Measurements from ENCODE around the gene COPS3. TPM values are rescaled to one million over a fixed set of nuclear protein-coding genes. Genes with fewer than 3 reads are reported as not detected.

COPS3 gene
- total and polyA plus RNA-seq, 10 donors, result 29.9 to 58.9 (median 44.5) TPM

DNA sequence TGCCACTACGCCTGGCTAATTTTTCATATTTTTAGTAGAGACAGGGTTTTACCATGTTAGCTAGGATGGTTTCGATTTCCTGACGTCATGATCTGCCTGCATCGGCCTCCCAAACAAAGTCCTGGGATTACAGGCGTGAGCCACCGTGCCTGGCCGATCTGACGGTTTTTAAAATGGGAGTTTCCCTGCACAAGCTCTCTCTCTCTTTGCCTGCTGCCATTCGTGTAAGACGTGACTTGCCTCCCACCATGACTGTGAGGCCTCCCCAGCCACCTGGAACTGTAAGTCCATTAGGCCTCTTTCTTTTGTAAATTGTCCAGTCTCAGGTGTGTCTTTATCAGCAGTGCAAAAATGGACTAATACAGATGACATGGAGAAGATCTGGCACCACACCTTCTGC, 39.4 kb downstream of the COPS3 start:
- TF ChIP-seq, protein P1, sequence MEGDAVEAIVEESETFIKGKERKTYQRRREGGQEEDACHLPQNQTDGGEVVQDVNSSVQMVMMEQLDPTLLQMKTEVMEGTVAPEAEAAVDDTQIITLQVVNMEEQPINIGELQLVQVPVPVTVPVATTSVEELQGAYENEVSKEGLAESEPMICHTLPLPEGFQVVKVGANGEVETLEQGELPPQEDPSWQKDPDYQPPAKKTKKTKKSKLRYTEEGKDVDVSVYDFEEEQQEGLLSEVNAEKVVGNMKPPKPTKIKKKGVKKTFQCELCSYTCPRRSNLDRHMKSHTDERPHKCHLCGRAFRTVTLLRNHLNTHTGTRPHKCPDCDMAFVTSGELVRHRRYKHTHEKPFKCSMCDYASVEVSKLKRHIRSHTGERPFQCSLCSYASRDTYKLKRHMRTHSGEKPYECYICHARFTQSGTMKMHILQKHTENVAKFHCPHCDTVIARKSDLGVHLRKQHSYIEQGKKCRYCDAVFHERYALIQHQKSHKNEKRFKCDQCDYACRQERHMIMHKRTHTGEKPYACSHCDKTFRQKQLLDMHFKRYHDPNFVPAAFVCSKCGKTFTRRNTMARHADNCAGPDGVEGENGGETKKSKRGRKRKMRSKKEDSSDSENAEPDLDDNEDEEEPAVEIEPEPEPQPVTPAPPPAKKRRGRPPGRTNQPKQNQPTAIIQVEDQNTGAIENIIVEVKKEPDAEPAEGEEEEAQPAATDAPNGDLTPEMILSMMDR (IDR thresholded peaks at IDR 0.05 in 8 of 11, conservative IDR thresholded peaks at IDR 0.05 in 3 of 11), result no peak
- TF ChIP-seq POLR2AphosphoS5 (IDR thresholded peaks at IDR 0.05), result no peak
- no peak for TF ChIP-seq POLR2A (IDR thresholded peaks at IDR 0.05)
- DNase-seq, result no peak

DNA sequence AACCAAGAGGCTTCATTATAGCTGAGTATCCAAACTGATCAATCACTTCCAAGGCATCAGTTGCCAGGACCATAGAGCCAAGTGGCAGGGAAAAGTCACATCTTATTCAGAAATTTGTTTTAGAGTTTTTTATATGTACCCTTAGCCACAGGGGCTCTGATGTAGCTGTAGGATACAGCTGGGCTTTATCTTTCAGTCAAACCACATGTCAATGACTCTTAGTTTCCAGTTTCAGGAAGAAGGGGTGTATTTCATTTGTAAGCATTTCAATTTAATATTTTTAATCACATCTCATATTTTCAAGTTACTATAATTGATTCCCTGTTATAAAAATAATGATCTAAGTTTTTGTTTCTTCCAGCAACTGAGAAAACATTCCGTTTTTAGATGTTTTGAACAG, 41.2 kb downstream of the COPS3 start:
- Histone ChIP-seq H3K4me1 (peaks cover 12 to 31% (median 23%) of the 10 kb centered on the region in 6 donors), H3K9me3 (no peaks in the 10 kb centered on the region), H3K4me3 (no peak overlapping the region), H3K27me3 (replicated peaks in 1 of 7) (no peaks in the 10 kb centered on the region), H3K27ac (no peak overlapping the region), H3K36me3 (no peaks in the 10 kb centered on the region)
- TF ChIP-seq POLR2A (IDR thresholded peaks at IDR 0.05) (no peak), POLR2AphosphoS5 (IDR thresholded peaks at IDR 0.05) (no peak)
- TF ChIP-seq, protein P1 (IDR thresholded peaks at IDR 0.05 in 8 of 11, conservative IDR thresholded peaks at IDR 0.05 in 3 of 11), result no peak
- WGBS, 5 donors, result 68 to 75% (median 74%) methylated on average over 1 of the region's 1 CpG
- no peak for DNase-seq
- intact Hi-C loops (cut with DNase I; ENCODE audit: low total_unique reads), result loop anchor here (10.0 kb wide), 1 partner anchor 65 kb away; no protein-coding TSS in a partner anchor

More for the DNA sequence above, 39.4 kb downstream of the COPS3 start:
- no peak overlapping the region for H3K27ac ChIP-seq
- H3K4me3 ChIP-seq, result no peak overlapping the region
- peaks cover 0 to 13% (median 8%) of the 10 kb centered on the region in 6 donors for H3K4me1 ChIP-seq
- intact Hi-C loops (cut with DNase I; ENCODE audit: low total_unique reads), result no loop called here
- no peaks in the 10 kb centered on the region for H3K9me3 ChIP-seq
- WGBS, 5 donors, result 82 to 90% (median 86%) methylated on average over 10 of the region's 10 CpGs
- no peaks in the 10 kb centered on the region for H3K27me3 ChIP-seq (replicated peaks in 1 of 7)
- peaks cover 0 to 17% (median 15%) of the 10 kb centered on the region in 6 donors for H3K36me3 ChIP-seq

DNA sequence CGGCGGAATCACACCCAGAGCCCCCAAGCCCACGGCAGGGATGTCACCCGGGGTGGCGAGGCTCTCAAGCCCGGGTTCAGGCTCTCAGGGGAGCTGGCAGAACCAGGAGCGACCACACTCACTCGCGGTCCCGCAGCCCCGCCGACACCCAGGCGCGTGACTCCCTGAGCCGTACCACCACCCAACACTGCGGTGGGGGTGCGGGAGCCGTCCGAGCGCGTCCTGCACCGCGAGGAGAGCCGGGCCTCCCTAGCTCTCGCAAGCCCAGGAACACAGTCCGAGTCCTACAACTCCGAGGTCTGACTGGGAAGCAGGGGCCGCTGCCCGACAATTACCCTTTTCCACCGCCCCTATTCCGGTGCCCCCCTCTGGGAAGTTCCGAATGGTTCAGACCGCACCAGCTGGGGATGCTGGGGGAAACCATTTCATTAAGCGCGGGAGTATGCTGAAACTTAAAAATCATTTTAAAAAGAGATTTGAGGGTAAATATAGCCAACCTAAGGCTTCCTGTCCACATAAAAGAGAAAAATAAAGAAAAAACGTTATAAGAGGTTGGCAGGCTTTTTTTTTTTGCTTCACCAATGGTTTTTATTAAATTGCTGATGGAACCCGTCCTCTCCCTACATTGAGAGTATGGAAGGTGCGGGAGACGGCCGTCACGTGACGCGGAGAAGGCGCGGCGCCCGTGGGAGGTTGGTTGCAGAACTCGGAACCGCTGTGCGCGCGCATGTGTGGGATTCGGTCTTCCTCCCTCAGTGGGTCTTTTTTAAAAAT, 43.8 kb downstream of the COPS3 start, which contains the start of gene FLCN:
TSS of gene FLCN (minus strand) at position 143 of the 774 bp plus-strand sequence. CDS start 9,031 bp downstream, outside the sequence.
- peak; percentile 98 for DNase-seq
- intact Hi-C loops (cut with DNase I; ENCODE audit: low total_unique reads), result loop anchor here (10.0 kb wide), 1 partner anchor 62 kb away; no protein-coding TSS in a partner anchor
- WGBS, 5 donors, result 0 to 1% (median 0%) methylated on average over 35 to 53 of the region's 53 CpGs

More for the DNA sequence above, 43.8 kb downstream of the COPS3 start, which contains the start of gene FLCN:
- Histone ChIP-seq H3K36me3 (peaks cover 0 to 11% (median 7%) of the 10 kb centered on the region in 6 donors), H3K27me3 (replicated peaks in 1 of 7) (no peaks in the 10 kb centered on the region), H3K9me3 (no peaks in the 10 kb centered on the region), H3K27ac (peak within 1 kb of the TSS; percentile 91 to 100 (median 96)), H3K4me1 (peaks cover 19 to 56% (median 37%) of the 10 kb centered on the region in 6 donors), H3K4me3 (peak within 1 kb of the TSS; percentile 77 to 100 (median 97))
- TF ChIP-seq, protein P1 (IDR thresholded peaks at IDR 0.05 in 8 of 11, conservative IDR thresholded peaks at IDR 0.05 in 3 of 11), result peak in 2 of 11 experiments; percentile 6 to 16
- peak in 2 of 3 donors; percentile 38 to 74 for TF ChIP-seq POLR2A (IDR thresholded peaks at IDR 0.05)
- peak; percentile 89 to 95 (median 91) for TF ChIP-seq POLR2AphosphoS5 (IDR thresholded peaks at IDR 0.05)
